HEK293 (cell line): ENCODE results near the gene ZNF862.
A peak's percentile ranks its signal among the peaks of the same experiment; 100 is the strongest.

ENCODE experiments used
- CTCF ChIA-PET: fragments of 350-600 bp; formaldehyde crosslinking; extraction: SDS; loops from one replicate; lab custom pipeline; 2021; ENCODE audit warnings: antibody characterized with exemption; lab: Yijun Ruan, JAX
- POLR2A ChIA-PET: fragments of 300-600 bp; formaldehyde crosslinking; extraction: SDS; loops from one replicate; lab custom pipeline; 2020; ENCODE audit warnings: antibody characterized with exemption, inconsistent platforms; lab: Yijun Ruan, JAX
- H3K27ac ChIP-seq: fragments of 200-500 bp; sonication (Bioruptor generic); 2 replicates; pipeline ENCODE4 v1.5.1; 2014; ENCODE audit warnings: low read depth, low read length, control low read depth, inconsistent platforms; ENCODE audit errors: extremely low read depth
- H3K36me3 ChIP-seq, 2 experiments: fragments of 200-500 bp in 1 of 2; sonication (Bioruptor generic) in 1 of 2; 1 replicate in 1 of 2; 2 replicates in 1 of 2; pipeline ENCODE4 v1.5.1; 2014 to 2017; ENCODE audit warnings: inconsistent platforms in 2 of 2, low read length in 2 of 2; ENCODE audit not compliant: control insufficient read depth in 2 of 2, insufficient read depth in 1 of 2
- H3K4me1 ChIP-seq: fragments of 200-500 bp; sonication (Bioruptor generic); 2 replicates; pipeline ENCODE4 v1.5.1; 2014; ENCODE audit warnings: mild to moderate bottlenecking, low read length, inconsistent platforms; ENCODE audit not compliant: control insufficient read depth, insufficient read depth
- H3K4me3 ChIP-seq: 2 replicates; pipeline ENCODE4 v1.5.1; 2011; ENCODE audit warnings: low read depth, mild to moderate bottlenecking, control low read depth, low read length, moderate library complexity
- H3K9me3 ChIP-seq: fragments of 200-500 bp; sonication (Bioruptor generic); 2 replicates; pipeline ENCODE4 v1.5.1; 2014; ENCODE audit warnings: low read depth, low read length, inconsistent platforms; ENCODE audit not compliant: control insufficient read depth, insufficient read depth
- KLF1 ChIP-seq: fragments of 450-650 bp; formaldehyde crosslinking; IDR thresholded peaks from 2 replicates; pipeline ENCODE4 v1.5.1; 2016; ENCODE audit warnings: missing biosample characterization, missing genetic modification characterization
- PRDM2 ChIP-seq: fragments of 450-650 bp; formaldehyde crosslinking; IDR thresholded peaks from 2 replicates; pipeline ENCODE4 v1.5.1; 2016; ENCODE audit warnings: missing biosample characterization, missing genetic modification characterization, borderline replicate concordance
- ZBTB6 ChIP-seq: fragments of 450-650 bp; formaldehyde crosslinking; IDR thresholded peaks from 2 replicates; pipeline ENCODE4 v1.5.1; 2017; ENCODE audit warnings: missing biosample characterization, missing genetic modification characterization
- ZEB2 ChIP-seq: fragments of 450-650 bp; formaldehyde crosslinking; IDR thresholded peaks from 2 replicates; pipeline ENCODE4 v1.5.1; 2016; ENCODE audit warnings: missing biosample characterization, missing genetic modification characterization
- ZNF19 ChIP-seq: fragments of 450-650 bp; formaldehyde crosslinking; IDR thresholded peaks from 2 replicates; pipeline ENCODE4; 2016; ENCODE audit warnings: missing biosample characterization, missing genetic modification characterization, low read depth
- ZNF2 ChIP-seq: fragments of 450-650 bp; formaldehyde crosslinking; IDR thresholded peaks from 2 replicates; pipeline ENCODE4 v1.5.1; 2016; ENCODE audit warnings: missing biosample characterization, missing genetic modification characterization
- ZNF24 ChIP-seq: fragments of 450-650 bp; formaldehyde crosslinking; IDR thresholded peaks from 2 replicates; pipeline ENCODE4 v1.5.1; 2016; ENCODE audit warnings: missing biosample characterization, missing genetic modification characterization
- ZNF274 ChIP-seq, 2 experiments: fragments of 200-500 bp in 1 of 2; fragments of 450-650 bp in 1 of 2; sonication (Bioruptor generic) in 1 of 2; formaldehyde crosslinking in 1 of 2; IDR thresholded peaks; 2 replicates each; pipeline versions ENCODE4 v1.5.1 to v1.6.1; 2014 to 2016; ENCODE audit warnings: borderline replicate concordance in 1 of 2, inconsistent platforms in 1 of 2, low read length in 1 of 2, missing biosample characterization in 1 of 2, missing genetic modification characterization in 1 of 2
- ZNF280C ChIP-seq: fragments of 450-650 bp; formaldehyde crosslinking; IDR thresholded peaks from 2 replicates; pipeline ENCODE4 v1.5.1; 2016; ENCODE audit warnings: missing biosample characterization, missing genetic modification characterization
- ZNF311 ChIP-seq: fragments of 450-650 bp; formaldehyde crosslinking; IDR thresholded peaks from 2 replicates; pipeline ENCODE4 v1.5.1; 2017; ENCODE audit warnings: missing biosample characterization, missing genetic modification characterization, borderline replicate concordance
- ZNF404 ChIP-seq: fragments of 450-650 bp; formaldehyde crosslinking; IDR thresholded peaks from 2 replicates; pipeline ENCODE4 v1.5.1; 2017; ENCODE audit warnings: missing biosample characterization, missing genetic modification characterization
- ZNF514 ChIP-seq: fragments of 450-650 bp; formaldehyde crosslinking; IDR thresholded peaks from 2 replicates; pipeline ENCODE4 v1.5.1; 2016; ENCODE audit warnings: missing biosample characterization, missing genetic modification characterization
- ZNF544 ChIP-seq: fragments of 450-650 bp; formaldehyde crosslinking; IDR thresholded peaks from 2 replicates; pipeline ENCODE4 v1.5.0; 2017; ENCODE audit warnings: missing biosample characterization, missing genetic modification characterization
- ZNF549 ChIP-seq: fragments of 450-650 bp; IDR thresholded peaks from 2 replicates; pipeline ENCODE4 v1.5.1; 2018; ENCODE audit warnings: missing biosample characterization, missing genetic modification characterization, mild to moderate bottlenecking, inconsistent platforms, moderate library complexity
- ZNF600 ChIP-seq: fragments of 450-650 bp; formaldehyde crosslinking; IDR thresholded peaks from 2 replicates; pipeline ENCODE4 v1.5.1; 2016; ENCODE audit warnings: missing biosample characterization, missing genetic modification characterization
- ZNF843 ChIP-seq: fragments of 450-650 bp; formaldehyde crosslinking; IDR thresholded peaks from 2 replicates; pipeline ENCODE4 v1.5.1; 2016; ENCODE audit warnings: missing biosample characterization, missing genetic modification characterization

The ZNF862 gene

GRCh38 chr7:149838224-149838991 is at the start of gene ZNF862 (continued):
- TF ChIP-seq ZNF24 (no peak; the same call in 1 of the 2 replicates), ZNF600 (tag by site-specific recombination) (peak; percentile 84; the same call in 1 of the 2 replicates)

DNA sequence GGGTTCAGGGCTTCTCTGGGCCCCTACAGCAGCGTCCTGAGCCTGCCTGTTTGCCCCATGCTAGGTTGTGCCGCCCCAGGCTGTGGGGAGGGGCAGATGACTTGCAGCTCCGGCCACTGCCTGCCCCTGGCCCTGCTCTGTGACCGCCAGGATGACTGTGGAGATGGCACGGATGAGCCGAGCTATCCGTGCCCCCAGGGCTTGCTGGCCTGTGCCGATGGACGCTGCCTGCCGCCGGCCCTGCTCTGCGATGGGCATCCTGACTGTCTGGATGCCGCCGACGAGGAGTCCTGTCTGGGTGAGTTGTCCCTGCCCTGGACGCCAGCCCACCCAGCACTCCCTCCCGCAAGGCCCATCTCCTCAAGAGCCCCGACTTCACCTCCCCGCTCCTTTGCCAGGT is 49.1 kb upstream of the ZNF862 start:
- Histone ChIP-seq H3K36me3 (no peaks in the 10 kb centered on the region), H3K27ac (no peak overlapping the region), H3K4me1 (no peaks in the 10 kb centered on the region), H3K4me3 (no peak overlapping the region)
- CTCF ChIA-PET: interaction anchor here (0.6 to 3.2 kb wide), 7 partner anchors 17 to 628 kb away, joined by 3 to 20 read pairs (median 3); no protein-coding TSS in a partner anchor
- no peak for TF ChIP-seq ZNF274 (IDR thresholded peaks at IDR 0.05; ENCODE audit: low read length)
- TF ChIP-seq ZNF274 (tag by site-specific recombination; IDR thresholded peaks at IDR 0.05; ENCODE audit: borderline replicate concordance): no peak
- no peak for TF ChIP-seq ZNF2
- TF ChIP-seq, all 188 proteins: peak for 0
- no peaks in the 10 kb centered on the region for H3K9me3 ChIP-seq
- POLR2A ChIA-PET: no interaction called here

DNA sequence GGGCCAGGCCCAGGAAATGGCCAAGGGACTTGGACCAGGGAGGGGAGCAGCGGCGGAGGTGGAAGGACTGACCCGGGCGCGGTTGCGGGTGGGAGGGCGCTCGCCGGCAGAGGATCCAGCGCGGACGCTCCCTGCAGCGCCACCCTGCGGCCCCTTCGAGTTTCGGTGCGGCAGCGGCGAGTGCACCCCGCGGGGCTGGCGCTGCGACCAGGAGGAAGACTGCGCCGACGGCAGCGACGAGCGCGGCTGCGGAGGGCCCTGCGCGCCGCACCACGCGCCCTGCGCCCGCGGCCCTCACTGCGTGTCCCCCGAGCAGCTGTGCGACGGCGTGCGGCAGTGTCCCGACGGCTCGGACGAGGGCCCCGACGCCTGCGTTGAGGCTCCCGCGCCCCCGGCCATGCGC is 48.0 kb upstream of the ZNF862 start:
- ChIA-PET POLR2A (no interaction called here), CTCF (interaction anchor here (0.6 to 3.2 kb wide), 8 partner anchors 8 to 160 kb away, joined by 3 to 20 read pairs (median 4); no protein-coding TSS in a partner anchor)
- Histone ChIP-seq H3K36me3 (no peaks in the 10 kb centered on the region), H3K27ac (no peak overlapping the region), H3K9me3 (no peaks in the 10 kb centered on the region), H3K4me1 (no peaks in the 10 kb centered on the region), H3K4me3 (no peak overlapping the region)
- TF ChIP-seq PRDM2 (tag by site-specific recombination): no peak
- no peak for TF ChIP-seq ZNF19 (tag by site-specific recombination)
- TF ChIP-seq ZNF274 (IDR thresholded peaks at IDR 0.05; ENCODE audit: low read length): no peak
- TF ChIP-seq ZNF274 (tag by site-specific recombination; IDR thresholded peaks at IDR 0.05; ENCODE audit: borderline replicate concordance): no peak
- no peak for TF ChIP-seq ZBTB6 (tag by site-specific recombination)
- TF ChIP-seq ZEB2 (tag by site-specific recombination): no peak
- no peak for TF ChIP-seq ZNF843 (tag by site-specific recombination)
- TF ChIP-seq KLF1: no peak
- no peak for TF ChIP-seq ZNF404
- no peak for TF ChIP-seq ZNF280C (tag by site-specific recombination)
- no peak for TF ChIP-seq ZNF514 (tag by site-specific recombination)
- no peak for TF ChIP-seq ZNF311 (tag by site-specific recombination)
- no peak for TF ChIP-seq ZNF544 (tag by site-specific recombination)
- no peak for TF ChIP-seq ZNF549 (tag by site-specific recombination)
